Astrocyte of the spinal cord (primary cell): Measurements from ENCODE around the gene RERE.

Source experiments
- DNase-seq: peaks from one replicate; pipeline ENCODE4 v3.0.0; 2011; ENCODE audit warnings: low read depth, low spot score
- H3K4me3 ChIP-seq: 2 replicates; pipeline ENCODE4 v1.5.1; 2011; ENCODE audit warnings: low read depth, mild to moderate bottlenecking, low read length, moderate library complexity
- CTCF ChIP-seq: IDR thresholded peaks from 2 replicates; pipeline ENCODE4 v1.5.1; 2012; ENCODE audit warnings: low read depth, mild to moderate bottlenecking, low read length, inconsistent platforms
- in situ Hi-C: cut with HindIII; loops from 2 replicates; pipeline ENCODE4 v1.10.0; 2017; ENCODE audit warnings: low sequenced_read_pairs

The RERE gene

GRCh38 chr1:8551613-8552489 lies 265.6 kb downstream of the RERE start:
- in situ Hi-C loops, result no loop called here
- H3K4me3 ChIP-seq, result no peak overlapping the region
- DNase-seq, result no peak
- no peak for TF ChIP-seq CTCF

GRCh38 chr1:8551057-8551456 lies 266.4 kb downstream of the RERE start:
- TF ChIP-seq CTCF, result no peak
- no peak for DNase-seq
- H3K4me3 ChIP-seq, result no peak overlapping the region
- in situ Hi-C loops, result no loop called here

GRCh38 chr1:8547791-8548190 lies 269.6 kb downstream of the RERE start:
- in situ Hi-C loops, result no loop called here
- TF ChIP-seq CTCF, result no peak
- no peak for DNase-seq
- no peak overlapping the region for H3K4me3 ChIP-seq

- no peak overlapping the region for H3K4me3 ChIP-seq
- no peak for TF ChIP-seq CTCF
- DNase-seq, result no peak
- in situ Hi-C loops, result no loop called here
Observed at GRCh38 chr1:8545078-8545477, 272.4 kb downstream of the RERE start.

- no peak overlapping the region for H3K4me3 ChIP-seq
- in situ Hi-C loops, result no loop called here
- no peak for TF ChIP-seq CTCF
- DNase-seq, result no peak
Observed at GRCh38 chr1:8544644-8545043, 272.8 kb downstream of the RERE start.

- H3K4me3 ChIP-seq, result no peak overlapping the region
- TF ChIP-seq CTCF, result no peak
- DNase-seq, result no peak
- in situ Hi-C loops, result no loop called here
Observed at GRCh38 chr1:8543965-8544364, 273.5 kb downstream of the RERE start.
